Ovary (tissue), 3 donors: ENCODE data around the gene ZNF592.

Experiments used
- CTCF ChIP-seq, 3 donors: fragments of 450-650 bp in 2 of 3; fragments of 200-600 bp in 1 of 3; IDR thresholded peaks; one replicate each; pipeline versions ENCODE4 v1.5.1 to v1.8.0; 2016 to 2022; ENCODE audit warnings: antibody characterized with exemption in 3 of 3, mild to moderate bottlenecking in 1 of 3
- POLR2A ChIP-seq: fragments of 450-650 bp; IDR thresholded peaks from one replicate; pipeline ENCODE4 v1.6.1; 2017; ENCODE audit warnings: antibody characterized with exemption, mild to moderate bottlenecking, moderate library complexity
- donor health status: DM: no; HTN: no; CAD: no.

GRCh38 chr15:84722628-84723027 lies 25.8 kb upstream of the ZNF592 start:
- TF ChIP-seq POLR2A (no peak), CTCF (IDR thresholded peaks at IDR 0.05) (no peak)
